HG03097 (cell line): ENCODE data around the gene TP53RK.
"Not testable (repeated sequence)": the region's sequence is repeated elsewhere in the genome, so short reads cannot be mapped to it uniquely, and the experiment has no call there.

ENCODE experiments used
- ATAC-seq: cut with Tn5 transposase; IDR thresholded peaks from one replicate; pipeline ENCODE4 v1.9.1; 2021; ENCODE audit not compliant: unreplicated experiment, low FRiP score

Gene TP53RK

GRCh38 chr20:46683939-46684750 lies 5.1 kb downstream of the TP53RK start:
- no peak for ATAC-seq

GRCh38 chr20:46683668-46683938 lies 5.6 kb downstream of the TP53RK start:
- ATAC-seq: no peak

- ATAC-seq: no peak
These were observed 6.1 kb downstream of the TP53RK start for GRCh38 chr20:46683011-46683667.

- no peak for ATAC-seq
These were observed 7.0 kb downstream of the TP53RK start for GRCh38 chr20:46682063-46682821.

- ATAC-seq: no peak
These were observed 8.0 kb downstream of the TP53RK start for GRCh38 chr20:46681032-46681854.

DNA sequence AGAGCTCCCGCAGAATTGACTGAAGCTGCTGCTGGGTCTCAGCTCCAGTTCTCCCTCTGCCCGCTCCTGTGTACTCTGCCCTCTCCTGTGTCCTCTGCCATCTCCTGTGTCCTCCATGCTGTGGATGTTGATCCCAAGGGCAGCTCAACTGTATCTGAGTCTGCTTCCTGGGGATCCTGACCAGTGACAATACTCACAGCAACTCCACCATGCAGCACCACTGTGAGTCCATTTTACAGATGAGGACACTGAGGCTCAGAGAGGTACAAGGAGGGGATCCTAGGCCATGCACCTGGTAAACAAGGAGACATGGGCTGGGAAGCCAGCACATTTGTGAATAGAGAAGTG lies 8.6 kb downstream of the TP53RK start:
- ATAC-seq: no peak

DNA sequence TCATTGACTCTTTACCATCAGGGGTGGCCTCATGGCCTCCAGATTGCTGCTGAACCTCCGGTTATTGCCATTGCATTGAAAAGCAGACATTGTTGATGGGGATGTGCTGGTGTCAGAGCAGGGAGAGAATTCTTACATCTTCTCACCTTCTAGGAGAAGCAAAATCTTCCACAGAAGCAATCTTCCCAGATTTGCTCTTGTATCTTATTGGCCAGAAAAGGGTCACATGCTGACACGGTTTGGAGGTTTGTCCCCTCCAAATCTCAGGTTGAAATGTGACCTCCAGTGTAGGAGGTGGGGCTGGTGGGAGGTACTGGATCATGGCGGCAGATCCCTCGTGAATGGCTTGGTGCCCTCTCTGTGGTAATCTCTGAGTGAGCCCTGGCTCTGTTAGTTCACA lies 10.7 kb downstream of the TP53RK start:
- ATAC-seq: no peak

DNA sequence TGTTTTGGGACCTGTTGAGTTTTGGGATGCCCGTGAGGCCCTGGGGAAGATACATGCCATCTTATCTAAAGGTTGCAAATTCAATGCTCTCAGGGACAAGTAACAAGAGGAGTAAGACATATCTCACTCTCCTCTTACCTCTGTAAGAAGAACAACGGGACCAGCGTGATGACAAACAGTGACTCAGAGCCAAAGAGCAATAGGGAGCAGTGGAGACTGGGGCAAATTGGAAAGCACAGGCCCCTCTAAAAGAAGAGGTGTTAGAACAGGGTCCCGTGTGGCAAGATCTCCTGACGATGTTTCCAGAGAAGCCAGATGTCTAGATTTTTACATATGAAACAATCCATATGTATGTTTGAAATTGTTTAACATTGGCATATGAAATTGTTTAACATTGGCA lies 11.6 kb downstream of the TP53RK start:
- no peak for ATAC-seq

- ATAC-seq: not testable (repeated sequence)
These were observed 12.5 kb downstream of the TP53RK start for GRCh38 chr20:46676649-46677316.

GRCh38 chr20:46674253-46675083 lies 14.8 kb downstream of the TP53RK start:
- ATAC-seq: no peak

DNA sequence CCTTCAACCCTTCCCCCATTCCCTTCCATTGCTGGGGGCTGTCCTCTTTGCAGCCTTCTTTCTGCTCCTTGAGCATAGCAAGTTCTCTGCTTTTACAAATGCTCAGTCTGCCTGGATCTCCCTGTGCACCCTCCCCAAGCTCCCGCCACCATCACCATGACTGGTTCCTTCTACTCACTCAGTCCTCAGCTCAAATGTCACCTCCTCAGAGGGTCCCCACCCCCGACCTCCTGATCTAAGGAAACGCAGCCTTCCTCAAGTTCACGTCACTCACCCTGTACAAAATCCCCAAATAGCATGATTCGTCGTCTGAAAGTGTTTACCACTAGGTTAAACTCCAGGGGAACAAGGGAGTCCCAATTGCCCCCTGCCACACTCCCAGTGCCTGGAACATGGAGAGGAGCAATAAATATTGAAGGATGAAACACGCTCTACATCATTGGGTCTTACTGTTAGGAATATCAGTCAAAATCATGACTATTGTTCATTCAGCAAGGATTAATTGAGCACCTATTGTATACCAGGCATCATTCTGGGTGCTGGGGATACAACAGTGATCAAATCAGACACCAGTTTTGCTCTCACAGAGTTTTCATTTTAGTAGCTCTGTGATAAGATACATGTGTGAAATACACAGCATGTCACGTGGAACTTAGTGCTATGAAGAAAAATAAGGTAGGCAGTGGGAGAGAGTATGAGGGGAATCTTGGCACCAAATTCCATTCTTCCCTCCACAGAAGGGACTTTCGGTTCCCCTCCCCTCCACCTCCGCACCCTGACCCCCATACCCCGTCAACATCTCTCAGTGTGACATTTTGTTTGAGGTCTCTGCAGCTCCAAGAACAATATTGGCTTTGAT lies 15.6 kb downstream of the TP53RK start:
- ATAC-seq: no peak

DNA sequence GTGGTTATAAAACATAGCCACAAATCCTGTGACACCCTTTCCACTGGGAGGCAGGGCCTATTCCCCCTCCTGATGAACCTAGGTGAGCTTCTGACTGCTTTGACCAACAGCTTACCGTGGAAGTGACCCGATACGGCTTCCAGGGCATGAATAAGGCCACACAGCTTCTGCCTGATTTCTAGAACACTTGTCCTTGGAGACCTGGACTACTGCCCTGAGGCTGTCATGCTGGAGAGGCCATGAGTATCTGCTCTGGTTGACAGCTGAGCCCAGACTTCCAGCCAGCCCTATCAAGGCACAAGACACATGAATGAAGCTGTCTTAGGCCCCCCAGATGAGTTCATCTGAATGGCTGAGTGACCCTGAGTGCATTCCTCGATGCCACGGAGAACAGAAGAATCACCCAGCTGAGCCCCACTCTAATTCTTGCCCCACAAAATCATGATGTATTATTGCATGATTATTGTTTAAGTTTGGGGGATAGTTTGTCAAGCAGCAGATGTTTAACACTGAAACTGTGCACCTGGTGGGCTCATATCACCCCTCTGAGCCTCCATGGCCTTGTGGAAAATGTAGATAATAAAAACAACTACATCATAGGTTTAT lies 16.6 kb downstream of the TP53RK start:
- ATAC-seq: no peak

DNA sequence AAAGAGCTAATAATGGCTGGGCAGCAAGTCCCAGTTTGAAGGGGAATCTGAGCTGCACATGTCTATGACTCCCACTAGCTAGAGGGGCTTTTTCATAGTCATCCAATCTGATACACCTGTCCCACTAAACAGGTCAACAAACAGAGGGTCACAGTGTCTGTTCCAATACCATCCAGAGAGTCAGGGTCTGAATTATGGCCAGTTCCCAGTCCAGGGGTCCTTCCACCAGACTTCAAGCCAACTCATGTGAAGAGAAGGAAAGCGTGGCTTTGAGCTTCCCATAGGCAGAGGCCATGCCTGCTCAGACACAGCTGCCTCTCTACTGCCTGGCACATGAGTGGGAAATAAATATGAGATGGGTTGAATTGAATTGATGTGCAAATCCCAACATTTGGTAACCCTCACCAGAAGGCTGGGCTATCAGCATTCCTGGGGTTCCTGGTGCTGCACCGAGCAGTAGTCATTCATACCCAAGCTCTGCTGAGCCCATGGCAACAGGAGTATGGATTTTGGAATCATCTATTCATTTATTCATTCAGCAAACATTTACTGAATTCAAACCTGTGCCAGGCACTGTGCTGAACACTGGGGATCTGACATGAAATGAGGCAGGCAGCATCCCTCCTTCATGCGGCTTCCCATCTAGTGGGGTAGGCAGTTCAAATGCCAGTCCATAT lies 17.2 kb downstream of the TP53RK start:
- no peak for ATAC-seq

DNA sequence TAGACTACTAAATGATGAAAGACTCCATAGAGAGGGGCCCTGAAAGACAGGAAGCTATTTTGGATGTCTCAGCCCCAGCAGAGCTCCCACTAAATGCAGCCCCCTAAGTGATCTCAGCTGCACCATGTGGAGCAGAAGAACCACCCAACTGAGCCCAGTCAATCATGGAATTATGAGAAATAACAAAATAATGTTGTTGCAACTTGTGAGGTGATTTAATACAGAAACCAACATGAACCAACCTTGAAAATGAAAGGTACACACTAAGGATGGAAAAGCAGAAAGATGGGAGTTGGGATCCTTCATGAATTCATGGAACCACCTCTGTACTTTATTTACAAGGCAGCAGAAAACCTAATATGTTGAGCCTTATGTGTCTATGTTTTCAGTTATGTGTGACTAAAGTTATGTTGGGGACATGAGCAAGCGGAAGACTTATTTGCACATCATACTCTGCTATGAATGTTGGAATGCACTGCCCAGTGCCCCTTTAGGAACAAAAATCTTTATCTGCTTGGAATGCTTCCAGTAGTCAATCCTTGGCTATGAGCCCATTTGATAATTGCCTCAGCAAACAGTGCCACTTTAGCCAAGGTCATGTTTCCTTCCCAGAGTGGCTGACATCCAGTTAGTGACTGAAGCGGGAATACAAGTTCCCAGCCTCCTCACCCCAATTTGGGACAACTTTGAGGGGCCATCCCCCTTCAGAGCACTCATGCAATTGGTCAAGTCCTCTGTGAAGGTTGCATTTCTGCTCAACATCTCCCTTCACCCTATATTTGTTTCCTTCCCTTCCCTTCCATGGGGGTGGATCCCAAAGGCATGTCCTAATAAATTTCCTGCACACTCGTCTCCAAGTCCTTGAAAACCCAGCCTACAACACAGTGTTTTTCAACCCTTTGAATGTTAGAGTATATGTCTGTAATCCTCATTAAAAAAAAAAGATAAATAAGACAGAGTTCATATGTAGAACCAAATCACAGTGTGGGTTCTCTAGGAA lies 18.4 kb downstream of the TP53RK start:
- no peak for ATAC-seq

DNA sequence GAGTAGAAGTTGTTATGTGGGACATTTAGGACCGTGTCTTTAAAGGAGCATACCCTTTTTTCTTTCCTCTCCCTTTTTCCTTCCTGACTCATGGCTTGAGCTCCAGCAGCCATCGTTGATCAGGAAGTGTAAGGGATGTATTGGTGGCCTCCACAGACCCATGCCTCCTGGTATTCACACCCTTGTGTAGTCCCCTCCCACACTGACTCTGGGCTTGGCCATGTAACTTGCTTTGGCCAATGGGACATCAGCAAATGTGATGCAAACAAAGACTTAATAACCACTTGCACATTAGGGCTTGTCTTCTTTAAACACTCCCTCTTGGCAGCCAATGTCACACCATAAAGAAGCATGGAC lies 19.0 kb downstream of the TP53RK start:
- ATAC-seq: no peak

DNA sequence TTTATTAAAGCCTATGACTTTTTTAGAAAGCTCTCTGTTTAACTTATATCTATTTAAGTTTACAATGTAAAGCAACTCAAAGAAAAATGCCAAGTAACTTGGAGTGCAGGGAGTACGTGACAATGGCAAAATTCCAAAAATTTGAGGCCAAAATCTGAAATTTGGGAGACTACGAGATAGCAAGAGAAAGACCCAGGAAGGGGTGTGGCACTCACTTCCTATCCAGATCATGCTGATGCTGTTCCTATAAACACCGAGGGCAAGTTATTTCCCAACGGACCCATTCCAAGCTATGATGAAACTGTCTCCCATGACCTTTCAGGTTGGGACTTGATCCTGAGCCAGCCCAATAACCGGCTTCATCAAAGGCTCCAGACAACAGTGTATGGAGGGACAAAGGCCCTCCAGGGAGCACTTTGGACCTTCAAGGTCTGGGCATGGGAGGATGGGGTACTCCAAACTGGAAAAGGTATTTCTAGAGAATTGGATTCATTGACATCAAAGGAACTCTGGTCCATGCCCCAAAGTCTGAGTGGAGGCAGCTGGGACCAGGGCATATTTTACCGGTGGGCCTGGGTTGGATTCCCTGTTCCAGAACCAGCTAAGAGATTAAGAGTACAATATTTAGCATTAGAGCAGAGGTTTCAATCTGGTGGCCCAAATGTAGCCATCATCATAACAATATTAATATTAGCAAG lies 22.3 kb downstream of the TP53RK start:
- no peak for ATAC-seq
